Activated naive CD8-positive, alpha-beta T cell (primary cell): ENCODE data around the gene STK11IP.

Experiments
- H3K27ac Mint-ChIP-seq: one replicate; pipeline ENCODE4 v1.8.0; 2021; ENCODE audit warnings: mixed read lengths
- H3K27me3 Mint-ChIP-seq: one replicate; pipeline ENCODE4 v1.8.0; 2021; ENCODE audit warnings: mixed read lengths
- H3K36me3 Mint-ChIP-seq: one replicate; pipeline ENCODE4 v1.8.0; 2021; ENCODE audit warnings: mixed read lengths
- H3K4me1 Mint-ChIP-seq: one replicate; pipeline ENCODE4 v1.8.0; 2021; ENCODE audit warnings: low read depth, mixed read lengths
- H3K4me3 Mint-ChIP-seq: one replicate; pipeline ENCODE4 v1.8.0; 2021; ENCODE audit warnings: mild to moderate bottlenecking, mixed read lengths
- H3K9me3 Mint-ChIP-seq: one replicate; pipeline ENCODE4 v1.8.0; 2021; ENCODE audit warnings: low read depth, mixed read lengths

Gene STK11IP

DNA sequence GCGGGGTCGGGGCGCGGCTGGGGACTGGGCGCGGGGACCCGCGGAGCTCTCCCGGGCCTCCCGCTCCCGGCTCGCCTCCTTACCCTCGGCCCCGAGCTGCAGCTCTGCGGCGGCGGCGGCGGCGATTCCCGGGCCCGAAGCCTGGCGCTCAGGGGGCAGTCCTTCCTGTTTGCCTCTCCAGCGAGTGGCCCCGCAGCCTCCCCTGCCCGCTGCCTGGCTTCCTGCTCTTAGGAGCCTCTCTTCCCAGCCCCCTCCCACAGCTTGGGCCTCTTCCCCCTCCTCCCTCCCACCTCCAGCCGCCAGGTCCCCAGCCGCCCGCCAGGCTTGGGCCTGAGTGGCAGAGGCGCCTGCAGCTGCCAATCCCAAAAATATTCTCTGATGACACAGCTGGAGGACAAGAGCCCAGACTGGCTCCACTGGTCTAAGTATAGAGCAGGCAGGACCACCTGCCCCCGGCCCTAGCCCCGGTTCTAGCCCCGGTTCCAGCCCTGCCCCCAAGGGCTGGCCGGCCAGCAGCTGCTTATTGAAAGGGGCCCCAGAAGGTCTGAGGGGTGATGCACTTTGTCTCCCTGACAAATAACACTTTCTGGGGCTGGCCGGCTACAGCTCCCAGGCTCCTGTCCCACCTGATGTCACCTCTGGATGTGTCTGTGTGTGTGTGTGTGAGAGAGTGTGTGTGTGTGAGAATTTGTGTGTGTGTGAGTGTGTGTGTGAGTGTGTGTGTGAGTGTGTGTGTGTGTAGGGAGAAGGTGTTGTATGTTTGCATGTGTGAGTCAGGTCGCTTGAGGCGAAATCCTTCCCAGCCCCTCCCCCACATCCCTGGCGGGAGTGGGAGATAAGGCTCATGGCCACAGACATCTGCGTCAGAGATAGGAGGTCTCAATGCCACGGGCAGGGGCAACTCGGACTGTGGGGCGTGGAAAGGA lies 26.1 kb upstream of the STK11IP start, which contains the start of gene OBSL1:
TSS of gene OBSL1 (minus strand) at position 229 of the 926 bp plus-strand sequence. CDS start 307 bp downstream, outside the sequence.
- no peaks in the 10 kb centered on the region for H3K36me3 Mint-ChIP-seq
- H3K4me3 Mint-ChIP-seq: peak within 1 kb of the TSS; percentile 27
- peaks cover 24% of the 10 kb centered on the region for H3K27me3 Mint-ChIP-seq
- H3K4me1 Mint-ChIP-seq: no peaks in the 10 kb centered on the region
- no peaks in the 10 kb centered on the region for H3K9me3 Mint-ChIP-seq
- no peak within 1 kb of the TSS for H3K27ac Mint-ChIP-seq

DNA sequence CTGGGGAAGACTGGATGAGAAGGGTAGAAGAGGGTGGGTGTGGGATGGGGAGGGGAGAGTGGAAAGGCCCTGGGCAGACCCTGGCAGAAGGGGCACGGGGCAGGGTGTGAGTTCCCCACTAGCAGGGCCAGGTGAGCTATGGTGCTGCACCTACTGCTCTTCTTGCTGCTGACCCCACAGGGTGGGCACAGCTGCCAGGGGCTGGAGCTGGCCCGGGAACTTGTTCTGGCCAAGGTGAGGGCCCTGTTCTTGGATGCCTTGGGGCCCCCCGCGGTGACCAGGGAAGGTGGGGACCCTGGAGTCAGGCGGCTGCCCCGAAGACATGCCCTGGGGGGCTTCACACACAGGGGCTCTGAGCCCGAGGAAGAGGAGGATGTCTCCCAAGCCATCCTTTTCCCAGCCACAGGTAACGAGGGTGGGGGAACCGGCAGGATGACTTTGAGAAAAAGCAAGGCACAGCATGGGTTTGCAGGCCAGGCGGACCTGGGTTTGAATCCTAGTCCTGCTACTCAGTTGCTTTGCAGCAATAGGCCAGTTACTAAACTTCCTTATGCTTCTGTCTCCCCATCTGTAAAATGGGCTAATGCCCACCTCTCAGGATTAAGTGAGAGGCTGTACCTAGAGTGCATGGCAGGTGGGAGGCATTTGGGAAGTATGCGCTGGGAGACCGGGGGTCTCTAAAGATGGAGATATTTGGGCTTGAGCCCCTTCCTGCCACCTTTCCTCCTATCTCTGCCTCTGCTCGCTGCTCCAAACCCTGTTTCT lies 25.2 kb upstream of the STK11IP start, which contains the start of gene INHA:
TSS of gene INHA (plus strand) at position 74 of the 765 bp plus-strand sequence. CDS start at position 139, 65 bp downstream.
- peaks cover 25% of the 10 kb centered on the region for H3K27me3 Mint-ChIP-seq
- peak within 1 kb of the TSS; percentile 27 for H3K4me3 Mint-ChIP-seq

DNA sequence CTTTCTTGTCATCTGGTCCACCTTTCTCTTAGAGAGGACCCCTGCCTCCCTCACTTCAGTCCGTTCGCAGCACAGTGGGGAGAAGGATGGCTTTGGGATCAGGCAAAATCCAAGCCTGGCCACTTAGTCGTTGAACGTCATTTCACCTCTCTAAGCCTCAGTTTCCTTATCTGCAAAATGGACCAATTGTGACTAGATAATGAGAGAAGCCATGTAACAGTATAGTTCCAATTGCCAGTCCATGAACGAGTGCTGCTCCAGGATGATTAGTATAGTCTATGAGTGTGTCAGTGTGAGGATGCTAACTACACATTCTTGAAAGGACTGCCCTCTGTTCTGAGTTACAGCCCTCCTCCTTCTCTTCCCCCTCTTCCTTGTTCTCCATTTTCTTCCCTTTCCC lies 24.5 kb upstream of the STK11IP start:
- peak overlapping the region; percentile 14 for H3K4me3 Mint-ChIP-seq
- no peaks in the 10 kb centered on the region for H3K36me3 Mint-ChIP-seq
- H3K9me3 Mint-ChIP-seq: no peaks in the 10 kb centered on the region
- peaks cover 23% of the 10 kb centered on the region for H3K27me3 Mint-ChIP-seq
- H3K27ac Mint-ChIP-seq: no peak overlapping the region
- H3K4me1 Mint-ChIP-seq: no peaks in the 10 kb centered on the region

More for the DNA sequence above, 25.2 kb upstream of the STK11IP start, which contains the start of gene INHA:
- Mint-ChIP-seq H3K36me3 (no peaks in the 10 kb centered on the region), H3K9me3 (no peaks in the 10 kb centered on the region), H3K27ac (no peak within 1 kb of the TSS), H3K4me1 (no peaks in the 10 kb centered on the region)

DNA sequence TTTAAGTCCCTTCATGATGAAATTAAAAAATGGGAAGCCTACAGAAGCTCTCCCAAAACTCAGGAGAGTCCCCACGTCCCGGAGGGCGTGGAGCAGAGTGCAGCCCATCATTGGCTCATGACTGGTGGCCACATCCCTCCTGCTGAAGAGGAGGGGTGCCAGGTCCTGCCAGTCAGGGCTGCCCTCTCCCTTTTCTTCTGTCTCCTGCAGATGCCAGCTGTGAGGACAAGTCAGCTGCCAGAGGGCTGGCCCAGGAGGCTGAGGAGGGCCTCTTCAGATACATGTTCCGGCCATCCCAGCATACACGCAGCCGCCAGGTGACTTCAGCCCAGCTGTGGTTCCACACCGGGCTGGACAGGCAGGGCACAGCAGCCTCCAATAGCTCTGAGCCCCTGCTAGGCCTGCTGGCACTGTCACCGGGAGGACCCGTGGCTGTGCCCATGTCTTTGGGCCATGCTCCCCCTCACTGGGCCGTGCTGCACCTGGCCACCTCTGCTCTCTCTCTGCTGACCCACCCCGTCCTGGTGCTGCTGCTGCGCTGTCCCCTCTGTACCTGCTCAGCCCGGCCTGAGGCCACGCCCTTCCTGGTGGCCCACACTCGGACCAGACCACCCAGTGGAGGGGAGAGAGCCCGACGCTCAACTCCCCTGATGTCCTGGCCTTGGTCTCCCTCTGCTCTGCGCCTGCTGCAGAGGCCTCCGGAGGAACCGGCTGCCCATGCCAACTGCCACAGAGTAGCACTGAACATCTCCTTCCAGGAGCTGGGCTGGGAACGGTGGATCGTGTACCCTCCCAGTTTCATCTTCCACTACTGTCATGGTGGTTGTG lies 23.0 kb upstream of the STK11IP start:
- H3K4me1 Mint-ChIP-seq: no peaks in the 10 kb centered on the region
- no peaks in the 10 kb centered on the region for H3K9me3 Mint-ChIP-seq
- H3K27me3 Mint-ChIP-seq: peaks cover 17% of the 10 kb centered on the region

DNA sequence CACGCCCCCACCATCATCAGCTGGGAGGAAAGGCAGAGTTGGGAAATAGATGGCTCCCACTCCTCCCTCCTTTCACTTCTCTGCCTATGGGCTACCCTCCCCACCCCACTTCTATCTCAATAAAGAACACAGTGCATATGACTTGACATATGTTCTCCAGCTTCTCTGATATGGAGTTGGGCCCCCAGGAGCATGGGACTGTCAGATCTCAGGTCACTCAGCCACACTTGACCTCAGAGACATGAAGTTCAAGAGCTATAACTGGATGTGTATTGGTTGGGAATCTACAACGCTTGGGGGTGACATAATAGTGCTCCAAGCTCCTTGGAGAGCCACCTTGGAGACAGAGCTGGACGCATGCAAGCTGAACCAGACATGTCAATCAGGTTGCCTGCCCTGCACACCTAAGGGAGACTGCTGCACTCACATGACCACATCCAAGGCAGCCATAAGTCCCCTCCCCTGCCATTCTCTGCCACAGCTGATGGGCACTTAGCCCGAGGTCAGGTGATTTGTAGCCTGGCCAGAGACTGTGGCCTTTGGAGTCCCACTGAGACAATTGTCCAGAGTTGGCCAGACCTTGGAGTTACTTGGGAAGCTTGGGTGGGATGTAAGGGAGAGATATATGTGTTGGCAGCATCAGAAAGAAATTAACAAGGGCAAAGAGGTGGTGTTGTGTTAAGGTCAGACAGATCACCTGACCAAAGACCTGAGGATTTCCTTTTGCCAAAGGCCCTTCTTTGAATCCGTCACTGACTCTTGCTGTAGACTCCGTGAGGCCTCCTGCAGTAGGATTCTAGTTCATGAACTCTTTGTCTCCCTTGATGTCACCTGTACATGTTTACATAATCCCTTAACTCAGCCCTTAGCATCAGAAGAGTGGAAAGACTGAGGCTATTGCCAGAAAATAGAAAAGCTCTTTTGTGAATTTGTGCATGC lies 21.8 kb upstream of the STK11IP start:
- Mint-ChIP-seq H3K36me3 (no peaks in the 10 kb centered on the region), H3K4me1 (no peaks in the 10 kb centered on the region), H3K27me3 (peaks cover 15% of the 10 kb centered on the region), H3K27ac (no peak overlapping the region), H3K4me3 (no peak overlapping the region), H3K9me3 (no peaks in the 10 kb centered on the region)

More for the DNA sequence above, 23.0 kb upstream of the STK11IP start:
- no peak overlapping the region for H3K4me3 Mint-ChIP-seq
- no peak overlapping the region for H3K27ac Mint-ChIP-seq
- H3K36me3 Mint-ChIP-seq: no peaks in the 10 kb centered on the region

DNA sequence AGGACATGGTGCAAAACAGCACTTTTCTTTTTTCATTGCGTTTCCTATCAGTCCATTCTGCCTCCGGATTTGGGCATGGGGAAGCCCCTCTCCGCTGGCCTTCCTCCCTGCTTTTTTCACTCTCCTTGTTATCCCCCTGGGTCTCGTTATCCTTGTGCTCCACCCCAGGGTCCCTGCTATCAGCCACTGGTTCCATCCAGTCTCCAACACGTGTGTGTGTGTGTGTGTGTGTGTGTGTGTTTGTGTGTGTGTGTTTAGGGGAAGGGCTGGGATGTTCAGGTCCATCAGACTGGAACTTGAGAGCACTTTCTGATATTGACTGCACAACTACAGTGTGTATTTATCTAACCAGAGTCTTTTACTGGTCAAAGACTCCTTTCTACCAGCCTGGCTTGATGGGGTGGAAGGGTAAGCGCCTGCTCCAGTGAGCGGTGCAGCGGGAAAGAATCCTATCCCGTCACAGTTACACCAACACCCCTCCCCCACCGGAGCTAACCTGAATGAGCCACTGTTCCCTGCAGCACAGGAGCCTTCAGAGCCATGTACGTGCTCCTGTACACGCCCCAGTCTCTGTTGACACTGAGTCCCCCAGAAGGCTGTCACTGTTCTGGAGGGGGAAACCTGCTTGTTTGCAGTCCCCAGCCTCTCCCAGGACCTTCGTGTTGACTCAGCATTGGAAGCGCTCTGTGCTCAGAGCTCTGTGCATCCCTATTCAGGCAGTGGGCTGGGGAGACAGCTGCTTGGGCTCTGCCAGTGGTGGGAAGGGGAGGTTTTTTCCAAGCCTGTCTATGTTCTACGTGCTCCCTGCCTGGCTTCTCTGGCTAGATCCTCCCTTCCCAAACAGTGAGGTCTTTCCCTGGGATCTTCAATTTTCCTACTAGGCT lies 20.9 kb upstream of the STK11IP start:
- Mint-ChIP-seq H3K4me1 (no peaks in the 10 kb centered on the region), H3K27me3 (peaks cover 14% of the 10 kb centered on the region), H3K36me3 (no peaks in the 10 kb centered on the region), H3K4me3 (no peak overlapping the region), H3K9me3 (no peaks in the 10 kb centered on the region), H3K27ac (no peak overlapping the region)

DNA sequence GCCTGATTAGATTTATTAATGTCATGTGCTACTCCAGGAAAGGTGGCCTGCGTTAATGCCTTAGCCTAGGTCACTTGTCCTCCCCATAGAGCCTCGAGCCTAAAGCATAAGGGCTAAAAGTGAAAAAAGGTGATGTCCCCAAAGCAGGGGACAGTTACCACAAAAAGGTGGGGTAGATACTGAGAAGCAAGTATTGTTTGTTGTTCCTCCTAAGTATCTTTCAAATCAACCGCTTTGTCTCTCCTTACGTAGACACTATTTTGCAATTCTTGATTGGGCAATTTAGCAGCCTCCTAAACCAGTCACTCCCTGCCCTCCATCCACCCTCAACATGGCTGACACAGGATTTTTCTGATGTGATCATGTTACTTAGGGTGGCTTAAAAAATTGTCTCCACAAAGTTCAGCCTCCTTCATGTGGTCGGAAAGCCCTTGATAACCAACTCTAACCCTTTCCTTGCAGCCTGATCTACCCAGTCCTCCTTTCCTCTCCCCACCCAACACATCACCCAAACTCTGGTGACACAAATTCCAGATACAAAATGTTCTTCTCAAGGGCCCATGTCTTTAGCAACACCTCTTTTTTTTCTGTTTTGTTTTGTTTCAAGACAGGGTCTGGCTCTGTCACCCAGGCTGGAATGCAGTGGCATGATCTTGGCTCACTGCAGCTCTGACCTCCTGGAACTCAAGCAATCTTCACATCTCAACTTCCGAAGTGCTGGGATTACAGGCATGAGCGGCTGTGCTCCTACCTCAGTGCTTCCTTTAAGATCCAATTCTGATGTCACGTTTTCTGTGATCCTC lies 18.6 kb upstream of the STK11IP start:
- Mint-ChIP-seq H3K4me3 (no peak overlapping the region), H3K27ac (no peak overlapping the region), H3K36me3 (no peaks in the 10 kb centered on the region), H3K9me3 (no peaks in the 10 kb centered on the region), H3K27me3 (peaks cover 4% of the 10 kb centered on the region), H3K4me1 (no peaks in the 10 kb centered on the region)

DNA sequence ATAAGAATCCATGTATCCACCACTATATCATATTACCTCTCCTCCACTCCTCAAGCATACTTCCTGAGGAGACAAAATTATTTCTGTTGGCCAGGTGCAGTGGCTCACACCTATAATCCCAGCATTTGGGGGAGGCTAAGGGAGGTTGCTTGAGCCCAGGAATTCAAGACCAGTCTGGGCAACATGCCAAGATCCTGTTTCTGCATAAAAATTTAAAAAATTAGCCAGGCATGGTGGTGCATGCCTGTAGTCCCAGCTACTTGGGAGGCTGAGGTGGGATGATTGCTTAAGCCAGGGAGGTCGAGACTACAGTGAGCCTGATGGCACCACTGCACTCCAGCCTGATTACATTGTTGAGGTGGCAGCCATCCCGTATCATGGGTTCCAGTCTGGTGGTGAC lies 16.3 kb upstream of the STK11IP start:
- Mint-ChIP-seq H3K4me3 (no peak overlapping the region), H3K36me3 (no peaks in the 10 kb centered on the region), H3K27me3 (peaks cover 5% of the 10 kb centered on the region), H3K27ac (no peak overlapping the region), H3K4me1 (no peaks in the 10 kb centered on the region), H3K9me3 (no peaks in the 10 kb centered on the region)

DNA sequence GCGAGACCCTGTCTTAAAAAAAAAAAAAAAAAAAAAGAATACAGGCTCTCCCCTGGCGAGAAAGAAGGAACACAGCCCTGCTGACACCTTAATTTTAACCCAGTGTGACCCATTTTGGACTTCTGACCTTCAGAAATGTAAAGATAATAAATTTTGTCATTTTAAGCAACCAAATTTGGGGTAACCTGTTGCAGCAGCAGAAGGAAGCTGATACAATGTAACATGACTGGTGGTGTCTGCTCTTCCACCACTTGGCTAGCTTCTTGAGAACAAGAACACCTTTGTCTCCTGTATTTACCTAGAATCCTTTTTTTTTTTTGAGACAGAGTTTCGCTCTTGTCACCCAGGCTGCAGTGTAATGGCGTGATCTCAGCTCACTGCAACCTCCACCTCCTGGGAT lies 6.6 kb upstream of the STK11IP start:
- Mint-ChIP-seq H3K36me3 (no peaks in the 10 kb centered on the region), H3K4me3 (no peak overlapping the region), H3K27me3 (peaks cover 4% of the 10 kb centered on the region), H3K4me1 (no peaks in the 10 kb centered on the region), H3K27ac (no peak overlapping the region), H3K9me3 (no peaks in the 10 kb centered on the region)

DNA sequence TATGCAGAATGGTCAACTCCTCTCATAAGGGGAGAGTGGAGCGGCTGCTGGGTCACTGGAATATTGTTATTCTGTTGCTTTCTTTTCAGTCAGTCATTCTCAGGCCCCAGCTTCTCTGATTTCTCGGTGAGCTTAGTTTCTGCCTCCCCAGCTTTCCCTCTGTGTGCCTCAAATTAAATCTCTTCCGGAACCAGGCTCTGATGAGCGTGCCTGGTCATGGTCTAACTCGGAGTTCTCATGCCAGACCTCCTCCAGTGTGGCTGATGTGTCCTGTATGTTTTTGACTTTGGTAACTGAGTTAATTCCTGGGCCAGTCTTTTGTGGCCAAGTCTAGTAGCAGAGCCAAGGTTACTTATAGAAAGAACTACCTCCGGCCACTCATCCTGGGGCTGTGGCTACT lies 4.9 kb upstream of the STK11IP start:
- H3K27me3 Mint-ChIP-seq: peaks cover 3% of the 10 kb centered on the region
- no peaks in the 10 kb centered on the region for H3K9me3 Mint-ChIP-seq
- no peak overlapping the region for H3K27ac Mint-ChIP-seq
- H3K4me1 Mint-ChIP-seq: peaks cover 7% of the 10 kb centered on the region
- H3K36me3 Mint-ChIP-seq: no peaks in the 10 kb centered on the region
- H3K4me3 Mint-ChIP-seq: no peak overlapping the region

DNA sequence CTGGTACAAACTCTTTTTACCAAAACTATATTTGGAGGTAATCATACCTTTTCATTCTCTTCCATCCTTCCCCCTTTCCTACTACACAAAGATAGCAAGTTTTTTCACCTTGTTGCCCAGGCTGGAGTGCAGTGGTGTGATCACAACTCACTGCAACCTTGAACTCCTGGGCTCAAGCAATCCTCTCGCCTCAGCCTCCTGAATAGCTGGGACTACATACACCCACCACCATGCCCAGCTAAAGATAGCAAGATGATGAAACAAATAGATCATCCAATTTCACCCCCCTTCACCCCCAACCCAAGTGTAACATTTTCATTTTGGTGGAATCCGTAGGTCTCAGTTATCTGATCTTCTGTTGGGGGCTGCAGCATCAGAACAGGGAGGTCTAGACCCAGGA lies 4.5 kb upstream of the STK11IP start:
- no peak overlapping the region for H3K27ac Mint-ChIP-seq
- no peak overlapping the region for H3K4me3 Mint-ChIP-seq
- H3K36me3 Mint-ChIP-seq: no peaks in the 10 kb centered on the region
- peaks cover 9% of the 10 kb centered on the region for H3K4me1 Mint-ChIP-seq
- no peaks in the 10 kb centered on the region for H3K9me3 Mint-ChIP-seq
- H3K27me3 Mint-ChIP-seq: peaks cover 3% of the 10 kb centered on the region

DNA sequence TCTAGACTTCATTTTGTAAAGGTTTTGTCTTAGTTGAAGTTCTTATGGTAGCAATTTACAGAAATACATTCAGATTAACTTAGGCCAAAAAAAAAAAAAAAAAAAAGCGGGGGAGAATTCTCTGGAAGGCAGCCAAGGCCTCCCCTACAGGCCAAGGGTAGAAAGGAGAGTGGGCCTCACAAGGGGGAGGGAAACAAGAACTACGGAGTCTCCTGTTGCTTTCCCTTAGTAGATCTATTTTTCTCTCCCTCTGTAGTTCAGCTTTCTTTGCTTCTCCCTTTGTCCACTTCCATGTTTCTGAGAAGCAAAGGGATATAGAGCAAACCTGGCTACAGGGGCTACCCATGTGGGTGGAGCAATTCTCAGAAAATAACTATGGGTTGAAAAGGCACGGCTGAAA lies 2.4 kb upstream of the STK11IP start:
- H3K36me3 Mint-ChIP-seq: no peaks in the 10 kb centered on the region
- no peak overlapping the region for H3K27ac Mint-ChIP-seq
- no peaks in the 10 kb centered on the region for H3K9me3 Mint-ChIP-seq
- H3K4me1 Mint-ChIP-seq: peaks cover 20% of the 10 kb centered on the region
- H3K27me3 Mint-ChIP-seq: peaks cover 1% of the 10 kb centered on the region
- peak overlapping the region; percentile 38 for H3K4me3 Mint-ChIP-seq
